Measurements from ENCODE around the gene GLRX3. TPM values are rescaled to one million over a fixed set of nuclear protein-coding genes. Genes with fewer than 3 reads are reported as not detected.
"Not testable (repeated sequence)": the region's sequence is repeated elsewhere in the genome, so short reads cannot be mapped to it uniquely, and the experiment has no call there.

The GLRX3 gene
- total RNA-seq, 1 experiment from 2014 or later, result 177 TPM

DNA sequence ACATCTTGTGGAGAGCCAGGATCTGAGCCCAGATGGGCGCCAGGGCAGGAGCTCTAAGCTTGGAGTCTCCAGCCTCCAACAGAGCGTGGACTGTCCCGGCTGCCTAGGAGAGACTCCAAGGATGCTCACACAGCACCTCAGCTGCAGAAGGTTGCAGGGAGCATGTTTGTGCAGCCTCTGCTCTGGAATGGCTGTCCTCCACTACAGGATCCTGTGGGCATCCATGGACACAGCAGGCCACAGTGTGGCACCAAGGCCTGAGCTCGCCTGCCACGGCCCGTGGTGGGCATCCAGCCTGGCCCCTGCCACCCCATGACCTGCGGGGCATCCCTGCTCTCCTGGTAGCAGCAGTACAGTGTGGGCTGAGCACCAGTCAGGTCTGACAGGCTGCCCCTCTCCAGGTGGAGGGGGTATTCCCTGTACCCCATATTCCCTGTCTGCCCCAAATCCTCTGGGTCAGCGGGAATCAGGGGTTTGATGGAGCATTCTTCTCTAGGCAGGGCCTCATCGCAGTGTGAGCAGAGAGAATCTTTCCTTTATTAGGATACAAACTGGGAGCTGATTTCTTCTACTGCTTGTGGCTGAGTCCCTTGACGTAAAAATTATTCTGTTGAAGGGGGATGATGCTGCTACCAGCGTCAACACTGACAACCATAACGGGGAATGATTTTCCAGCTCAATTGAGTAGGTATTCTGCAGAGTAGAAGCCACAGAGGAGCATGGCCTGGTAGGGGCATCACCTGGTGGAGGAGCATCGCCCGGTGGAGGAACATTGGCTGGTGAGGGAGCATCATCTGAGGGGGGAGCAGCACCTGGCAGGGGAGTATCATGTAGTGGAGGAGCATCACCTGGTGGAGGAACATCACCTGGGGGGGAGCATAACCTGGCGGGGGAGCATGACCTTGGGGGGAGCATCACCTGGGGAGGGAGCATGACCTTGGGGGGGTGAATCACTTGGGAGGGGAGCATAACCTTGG, 60.6 kb downstream of the GLRX3 start:
- BruUV-seq (replicated peaks), result no TSS peak
- Mint-ChIP-seq H3K27ac (ENCODE audit: low read depth, unreplicated experiment) (no peak overlapping the region), H3K9me3 (ENCODE audit: unreplicated experiment) (no peaks in the 10 kb centered on the region), H3K36me3 (ENCODE audit: insufficient read depth, unreplicated experiment) (peaks cover 2% of the 10 kb centered on the region), H3K4me3 (ENCODE audit: unreplicated experiment) (no peak overlapping the region), H3K4me1 (ENCODE audit: insufficient read depth, unreplicated experiment) (peaks cover 6% of the 10 kb centered on the region), H3K27me3 (ENCODE audit: insufficient read depth, unreplicated experiment) (no peaks in the 10 kb centered on the region)
- intact Hi-C loops (cut with micrococcal nuclease), result no loop called here
- TF ChIP-seq, protein P1, sequence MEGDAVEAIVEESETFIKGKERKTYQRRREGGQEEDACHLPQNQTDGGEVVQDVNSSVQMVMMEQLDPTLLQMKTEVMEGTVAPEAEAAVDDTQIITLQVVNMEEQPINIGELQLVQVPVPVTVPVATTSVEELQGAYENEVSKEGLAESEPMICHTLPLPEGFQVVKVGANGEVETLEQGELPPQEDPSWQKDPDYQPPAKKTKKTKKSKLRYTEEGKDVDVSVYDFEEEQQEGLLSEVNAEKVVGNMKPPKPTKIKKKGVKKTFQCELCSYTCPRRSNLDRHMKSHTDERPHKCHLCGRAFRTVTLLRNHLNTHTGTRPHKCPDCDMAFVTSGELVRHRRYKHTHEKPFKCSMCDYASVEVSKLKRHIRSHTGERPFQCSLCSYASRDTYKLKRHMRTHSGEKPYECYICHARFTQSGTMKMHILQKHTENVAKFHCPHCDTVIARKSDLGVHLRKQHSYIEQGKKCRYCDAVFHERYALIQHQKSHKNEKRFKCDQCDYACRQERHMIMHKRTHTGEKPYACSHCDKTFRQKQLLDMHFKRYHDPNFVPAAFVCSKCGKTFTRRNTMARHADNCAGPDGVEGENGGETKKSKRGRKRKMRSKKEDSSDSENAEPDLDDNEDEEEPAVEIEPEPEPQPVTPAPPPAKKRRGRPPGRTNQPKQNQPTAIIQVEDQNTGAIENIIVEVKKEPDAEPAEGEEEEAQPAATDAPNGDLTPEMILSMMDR (IDR thresholded peaks at IDR 0.05; ENCODE audit: unreplicated experiment), result no peak
- POLR2A ChIA-PET, result interaction anchor here (0.5 to 0.9 kb wide), 2 partner anchors 14 to 30 kb away, joined by 3 to 5 read pairs; no protein-coding TSS in a partner anchor
- CTCF ChIA-PET, result no interaction called here
- no peak for DNase-seq (ENCODE audit: unreplicated experiment)

DNA sequence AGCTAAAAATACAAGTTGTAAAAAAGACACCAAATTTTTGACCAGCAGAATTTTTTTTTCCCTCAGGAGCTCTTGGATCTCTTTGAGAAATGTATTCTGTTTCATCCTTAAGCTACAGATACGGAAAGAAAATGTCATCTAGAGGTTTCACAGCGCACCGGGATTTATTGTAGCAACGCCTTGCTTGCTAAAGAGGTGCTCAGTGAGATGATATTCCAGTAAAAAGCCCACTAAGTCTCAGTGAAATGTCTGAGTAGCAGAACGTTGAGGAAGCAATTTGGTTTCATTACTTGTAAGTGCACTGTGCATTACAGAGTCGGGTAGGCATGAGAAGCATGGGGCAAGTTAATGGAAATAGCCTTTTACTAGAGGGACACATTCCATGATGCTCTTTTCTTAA, 62.5 kb downstream of the GLRX3 start:
- POLR2A ChIA-PET, result interaction anchor here (0.7 to 1.0 kb wide), 2 partner anchors 11 to 758 kb away, joined by 3 to 4 read pairs; no protein-coding TSS in a partner anchor
- H3K27me3 Mint-ChIP-seq (ENCODE audit: insufficient read depth, unreplicated experiment), result no peaks in the 10 kb centered on the region
- no peak overlapping the region for H3K4me3 Mint-ChIP-seq (ENCODE audit: unreplicated experiment)
- DNase-seq (ENCODE audit: unreplicated experiment), result no peak
- no peak overlapping the region for H3K27ac Mint-ChIP-seq (ENCODE audit: low read depth, unreplicated experiment)
- intact Hi-C loops (cut with micrococcal nuclease), result no loop called here
- no peaks in the 10 kb centered on the region for H3K9me3 Mint-ChIP-seq (ENCODE audit: unreplicated experiment)
- no peaks in the 10 kb centered on the region for H3K36me3 Mint-ChIP-seq (ENCODE audit: insufficient read depth, unreplicated experiment)
- H3K4me1 Mint-ChIP-seq (ENCODE audit: insufficient read depth, unreplicated experiment), result peaks cover 4% of the 10 kb centered on the region
- CTCF ChIA-PET, result interaction anchor here (0.6 to 1.2 kb wide), 5 partner anchors 8 to 1687 kb away, joined by 3 to 5 read pairs (median 3); no protein-coding TSS in a partner anchor
- no TSS peak for BruUV-seq (replicated peaks)
- TF ChIP-seq, protein P1 (IDR thresholded peaks at IDR 0.05; ENCODE audit: unreplicated experiment), result no peak

DNA sequence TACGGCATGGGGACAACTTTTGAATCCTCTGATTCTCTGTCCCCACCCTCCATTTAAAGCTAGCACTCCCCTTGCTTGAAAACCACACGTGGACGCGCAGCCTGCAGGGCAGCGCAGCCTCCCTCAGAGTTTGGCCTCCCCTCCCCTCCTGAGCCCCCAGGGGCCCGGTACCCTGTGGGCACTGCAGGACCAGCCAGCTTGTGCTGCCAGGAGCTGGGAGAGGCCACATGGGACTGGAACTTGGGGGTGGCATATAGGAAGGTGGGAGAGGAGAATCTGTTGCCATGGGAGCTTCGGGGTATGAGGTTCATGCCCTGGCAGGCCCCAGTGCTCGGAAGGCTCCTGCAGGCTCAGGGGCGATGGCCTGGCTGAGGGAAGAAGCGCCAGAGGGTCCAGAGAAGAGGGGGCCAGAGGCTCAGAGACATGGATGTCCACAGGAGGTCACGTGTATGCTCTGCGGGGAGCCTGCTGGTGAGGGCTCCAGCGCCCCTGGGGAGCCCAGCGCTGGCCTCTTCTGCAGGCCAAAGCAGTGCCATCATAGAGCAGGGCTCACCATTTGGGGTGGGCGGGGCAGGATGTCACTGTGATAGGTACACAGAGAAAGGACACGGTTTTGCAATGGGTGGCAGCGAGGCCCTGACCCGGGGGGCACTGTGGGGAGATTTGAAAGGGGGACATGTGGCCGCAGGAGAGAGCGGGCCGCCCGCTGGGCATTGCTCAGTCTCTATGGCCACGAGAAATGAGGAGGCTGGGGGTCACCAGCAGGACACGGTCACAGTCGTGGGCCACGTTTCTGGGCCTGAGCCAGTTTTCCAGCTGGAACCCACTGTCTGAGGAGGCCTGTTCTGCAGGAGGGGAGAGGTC, 64.2 kb downstream of the GLRX3 start:
- intact Hi-C loops (cut with micrococcal nuclease), result no loop called here
- no peaks in the 10 kb centered on the region for H3K36me3 Mint-ChIP-seq (ENCODE audit: insufficient read depth, unreplicated experiment)
- no peaks in the 10 kb centered on the region for H3K9me3 Mint-ChIP-seq (ENCODE audit: unreplicated experiment)
- TF ChIP-seq, protein P1 (IDR thresholded peaks at IDR 0.05; ENCODE audit: unreplicated experiment), result no peak
- POLR2A ChIA-PET, result no interaction called here
- CTCF ChIA-PET, result no interaction called here
- no peak overlapping the region for H3K27ac Mint-ChIP-seq (ENCODE audit: low read depth, unreplicated experiment)
- no peaks in the 10 kb centered on the region for H3K27me3 Mint-ChIP-seq (ENCODE audit: insufficient read depth, unreplicated experiment)
- H3K4me3 Mint-ChIP-seq (ENCODE audit: unreplicated experiment), result no peak overlapping the region
- no TSS peak for BruUV-seq (replicated peaks)
- DNase-seq (ENCODE audit: unreplicated experiment), result no peak
- H3K4me1 Mint-ChIP-seq (ENCODE audit: insufficient read depth, unreplicated experiment), result no peaks in the 10 kb centered on the region

DNA sequence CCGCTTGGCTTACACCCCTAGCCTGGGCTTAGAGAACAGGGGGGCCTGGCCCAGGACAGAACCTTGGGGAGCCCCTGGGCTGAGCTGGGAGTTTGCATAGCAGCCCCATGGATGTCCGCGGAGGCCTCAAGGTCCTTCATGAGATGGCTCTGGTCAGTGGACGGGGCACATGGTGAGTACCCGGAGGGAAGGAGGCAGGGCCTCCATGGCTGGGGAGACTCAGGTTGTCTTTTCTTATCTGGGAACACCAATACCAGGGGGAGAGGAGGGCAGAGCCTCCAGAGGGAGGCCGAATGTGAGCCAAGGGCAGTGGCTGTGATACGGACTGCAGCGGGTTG, 64.8 kb downstream of the GLRX3 start:
- Mint-ChIP-seq H3K27me3 (ENCODE audit: insufficient read depth, unreplicated experiment) (no peaks in the 10 kb centered on the region), H3K36me3 (ENCODE audit: insufficient read depth, unreplicated experiment) (no peaks in the 10 kb centered on the region), H3K4me1 (ENCODE audit: insufficient read depth, unreplicated experiment) (no peaks in the 10 kb centered on the region), H3K9me3 (ENCODE audit: unreplicated experiment) (no peaks in the 10 kb centered on the region), H3K4me3 (ENCODE audit: unreplicated experiment) (no peak overlapping the region), H3K27ac (ENCODE audit: low read depth, unreplicated experiment) (no peak overlapping the region)
- ChIA-PET CTCF (interaction anchor here (0.7 kb wide), 1 partner anchor 19 kb away, joined by 3 read pairs; no protein-coding TSS in a partner anchor), POLR2A (no interaction called here)
- intact Hi-C loops (cut with micrococcal nuclease), result no loop called here
- TF ChIP-seq, protein P1 (IDR thresholded peaks at IDR 0.05; ENCODE audit: unreplicated experiment), result no peak
- no TSS peak for BruUV-seq (replicated peaks)
- DNase-seq (ENCODE audit: unreplicated experiment), result no peak

- H3K4me3 Mint-ChIP-seq (ENCODE audit: unreplicated experiment); H3K27me3 Mint-ChIP-seq (ENCODE audit: insufficient read depth, unreplicated experiment); H3K4me1 Mint-ChIP-seq (ENCODE audit: insufficient read depth, unreplicated experiment); DNase-seq (ENCODE audit: unreplicated experiment); H3K36me3 Mint-ChIP-seq (ENCODE audit: insufficient read depth, unreplicated experiment); CTCF ChIA-PET; BruUV-seq (replicated peaks); H3K9me3 Mint-ChIP-seq (ENCODE audit: unreplicated experiment); intact Hi-C loops (cut with micrococcal nuclease); POLR2A ChIA-PET; H3K27ac Mint-ChIP-seq (ENCODE audit: low read depth, unreplicated experiment): not testable (repeated sequence)
Observed at GRCh38 chr10:130202150-130202549, 66.0 kb downstream of the GLRX3 start.

All from MCF 10A (cell line).